Left lung (tissue), 10 donors: ENCODE data around the gene PHEX. TPM values are rescaled to one million over a fixed set of nuclear protein-coding genes. Genes with fewer than 3 reads are reported as not detected.

Experiments
- ATAC-seq: fragments of 200-7000 bp; cut with Tn5 transposase; one replicate; pipeline ENCODE4 v1.9.1; 2020; ENCODE audit warnings: moderate library complexity
- DNase-seq, 4 donors: peaks; one replicate each; pipeline ENCODE4 v3.0.0-alpha.2; 2013 to 2020
- H3K27ac ChIP-seq, 2 donors: fragments of 200-600 bp; sonication (generic) in 1 of 2; one replicate each; pipeline versions ENCODE4 v1.5.0 to v1.8.0; 2020 to 2021
- H3K27me3 ChIP-seq, 2 donors: fragments of 200-600 bp; sonication (generic) in 1 of 2; one replicate each; pipeline versions ENCODE4 v1.5.0 to v1.8.0; 2020 to 2021
- H3K36me3 ChIP-seq, 2 donors: fragments of 200-600 bp; sonication (generic) in 1 of 2; one replicate each; pipeline versions ENCODE4 v1.5.0 to v1.8.0; 2020 to 2021
- H3K4me1 ChIP-seq, 2 donors: fragments of 200-600 bp; one replicate each; pipeline ENCODE4 v1.8.0; 2021
- H3K4me3 ChIP-seq, 2 donors: fragments of 200-600 bp; sonication (generic) in 1 of 2; one replicate each; pipeline versions ENCODE4 v1.5.0 to v1.8.0; 2020 to 2021; ENCODE audit warnings: mild to moderate bottlenecking in 1 of 2
- H3K9me3 ChIP-seq, 2 donors: fragments of 200-600 bp; sonication (generic) in 1 of 2; one replicate each; pipeline versions ENCODE4 v1.5.0 to v1.8.0; 2020 to 2021
- intact Hi-C, 2 donors: fragments of 100-400 bp; cut with DNase I; formaldehyde crosslinking; loops; one replicate each; pipeline versions ENCODE4 v1.11.2 to v1.14.2; 2022
- polyA plus RNA-seq, 6 donors: library from polyadenylated mRNA; unstranded; fragments of 120-200 nt; gene quantifications; one replicate each; pipeline ENCODE4 v1.2.1, GENCODE V29; 2013; ENCODE audit not compliant: insufficient read length in 6 of 6
- total RNA-seq, 2 donors: library from RNA; stranded (reverse); fragmentation: NEBNext Ultra II Directional; extraction: Animal tissue kit (Norgen Biotek cat#: 25700); gene quantifications; one replicate each; pipeline ENCODE4 v1.2.1, GENCODE V29; 2021
- TF ChIP-seq, protein P1 (sequence below), 2 donors: fragments of 200-600 bp; sonication (generic) in 1 of 2; IDR thresholded peaks; one replicate each; pipeline versions ENCODE4 v1.5.0 to v1.8.0; 2021; ENCODE audit warnings: antibody characterized with exemption in 2 of 2
- donor health status: DM: no; HTN: yes; CAD: no.
- donor health status: DM: no; HTN: no; CAD: no.

Gene PHEX
- total and polyA plus RNA-seq, 8 donors = 4.2 to 21.6 (median 8.5) TPM

- no peak for DNase-seq
- H3K27ac ChIP-seq = no peak overlapping the region
- no peaks in the 10 kb centered on the region for H3K36me3 ChIP-seq
- TF ChIP-seq, protein P1, sequence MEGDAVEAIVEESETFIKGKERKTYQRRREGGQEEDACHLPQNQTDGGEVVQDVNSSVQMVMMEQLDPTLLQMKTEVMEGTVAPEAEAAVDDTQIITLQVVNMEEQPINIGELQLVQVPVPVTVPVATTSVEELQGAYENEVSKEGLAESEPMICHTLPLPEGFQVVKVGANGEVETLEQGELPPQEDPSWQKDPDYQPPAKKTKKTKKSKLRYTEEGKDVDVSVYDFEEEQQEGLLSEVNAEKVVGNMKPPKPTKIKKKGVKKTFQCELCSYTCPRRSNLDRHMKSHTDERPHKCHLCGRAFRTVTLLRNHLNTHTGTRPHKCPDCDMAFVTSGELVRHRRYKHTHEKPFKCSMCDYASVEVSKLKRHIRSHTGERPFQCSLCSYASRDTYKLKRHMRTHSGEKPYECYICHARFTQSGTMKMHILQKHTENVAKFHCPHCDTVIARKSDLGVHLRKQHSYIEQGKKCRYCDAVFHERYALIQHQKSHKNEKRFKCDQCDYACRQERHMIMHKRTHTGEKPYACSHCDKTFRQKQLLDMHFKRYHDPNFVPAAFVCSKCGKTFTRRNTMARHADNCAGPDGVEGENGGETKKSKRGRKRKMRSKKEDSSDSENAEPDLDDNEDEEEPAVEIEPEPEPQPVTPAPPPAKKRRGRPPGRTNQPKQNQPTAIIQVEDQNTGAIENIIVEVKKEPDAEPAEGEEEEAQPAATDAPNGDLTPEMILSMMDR (IDR thresholded peaks at IDR 0.05) = no peak
- H3K4me1 ChIP-seq = no peaks in the 10 kb centered on the region
- no peak overlapping the region for H3K4me3 ChIP-seq
- H3K27me3 ChIP-seq = no peaks in the 10 kb centered on the region
- ATAC-seq = no peak
- intact Hi-C loops = no loop called here
- H3K9me3 ChIP-seq = no peaks in the 10 kb centered on the region
Measured at GRCh38 chrX:22004866-22005265, 27.3 kb upstream of the PHEX start.

- H3K4me3 ChIP-seq = no peak overlapping the region
- TF ChIP-seq, protein P1 (IDR thresholded peaks at IDR 0.05) = no peak
- H3K27me3 ChIP-seq = no peaks in the 10 kb centered on the region
- H3K9me3 ChIP-seq = no peaks in the 10 kb centered on the region
- no peaks in the 10 kb centered on the region for H3K36me3 ChIP-seq
- no peak overlapping the region for H3K27ac ChIP-seq
- intact Hi-C loops = no loop called here
- no peak for ATAC-seq
- H3K4me1 ChIP-seq = no peaks in the 10 kb centered on the region
- DNase-seq = no peak
Measured at GRCh38 chrX:22012051-22012450, 20.1 kb upstream of the PHEX start.

DNA sequence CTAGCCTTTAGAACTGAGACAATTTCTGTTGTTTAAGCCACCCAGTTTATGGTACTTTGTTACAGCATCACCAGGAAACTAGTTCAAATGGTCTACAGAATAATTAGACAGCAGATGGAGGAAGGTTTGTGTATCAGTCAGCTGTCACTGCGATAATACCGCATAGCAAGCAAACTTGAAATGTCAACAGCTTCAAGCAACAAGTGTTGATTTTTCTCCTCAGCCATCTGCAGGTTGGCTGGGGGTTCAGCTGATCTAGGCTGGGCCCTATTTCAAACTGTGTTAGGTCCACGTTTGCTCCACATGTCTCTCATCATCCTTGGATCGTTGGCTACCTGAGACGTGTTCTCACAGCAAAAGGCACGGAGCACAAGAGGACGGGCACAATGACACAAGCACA is 19.2 kb upstream of the PHEX start:
- Histone ChIP-seq H3K4me3 (no peak overlapping the region), H3K9me3 (no peaks in the 10 kb centered on the region), H3K4me1 (no peaks in the 10 kb centered on the region), H3K27me3 (no peaks in the 10 kb centered on the region), H3K27ac (no peak overlapping the region), H3K36me3 (no peaks in the 10 kb centered on the region)
- intact Hi-C loops = no loop called here
- ATAC-seq (no peak), DNase-seq (no peak)
- TF ChIP-seq, protein P1 (IDR thresholded peaks at IDR 0.05) = no peak

- intact Hi-C loops = no loop called here
- ATAC-seq (no peak), DNase-seq (no peak)
- H3K9me3 ChIP-seq = no peaks in the 10 kb centered on the region
- H3K4me1 ChIP-seq = no peaks in the 10 kb centered on the region
- H3K4me3 ChIP-seq = no peak overlapping the region
- no peaks in the 10 kb centered on the region for H3K36me3 ChIP-seq
- no peak overlapping the region for H3K27ac ChIP-seq
- H3K27me3 ChIP-seq = no peaks in the 10 kb centered on the region
- TF ChIP-seq, protein P1 (IDR thresholded peaks at IDR 0.05) = no peak
Measured at GRCh38 chrX:22015139-22015750, 16.9 kb upstream of the PHEX start.

- no peaks in the 10 kb centered on the region for H3K36me3 ChIP-seq
- ATAC-seq (no peak), DNase-seq (peak in 1 of 4 donors; percentile 34)
- no peaks in the 10 kb centered on the region for H3K27me3 ChIP-seq
- no peak overlapping the region for H3K27ac ChIP-seq
- H3K4me1 ChIP-seq = no peaks in the 10 kb centered on the region
- H3K4me3 ChIP-seq = no peak overlapping the region
- intact Hi-C loops = no loop called here
- TF ChIP-seq, protein P1 (IDR thresholded peaks at IDR 0.05) = no peak
- no peaks in the 10 kb centered on the region for H3K9me3 ChIP-seq
Measured at GRCh38 chrX:22021751-22022324, 10.3 kb upstream of the PHEX start.
